Epidermal melanocyte (primary cell): ENCODE measurements around the gene SP110.
"Not testable (repeated sequence)": the region's sequence is repeated elsewhere in the genome, so short reads cannot be mapped to it uniquely, and the experiment has no call there.

Source experiments
- DNase-seq: peaks from one replicate; pipeline ENCODE4 v3.0.0; 2011; ENCODE audit warnings: low spot score; ENCODE audit not compliant: insufficient read length

Gene SP110

DNA sequence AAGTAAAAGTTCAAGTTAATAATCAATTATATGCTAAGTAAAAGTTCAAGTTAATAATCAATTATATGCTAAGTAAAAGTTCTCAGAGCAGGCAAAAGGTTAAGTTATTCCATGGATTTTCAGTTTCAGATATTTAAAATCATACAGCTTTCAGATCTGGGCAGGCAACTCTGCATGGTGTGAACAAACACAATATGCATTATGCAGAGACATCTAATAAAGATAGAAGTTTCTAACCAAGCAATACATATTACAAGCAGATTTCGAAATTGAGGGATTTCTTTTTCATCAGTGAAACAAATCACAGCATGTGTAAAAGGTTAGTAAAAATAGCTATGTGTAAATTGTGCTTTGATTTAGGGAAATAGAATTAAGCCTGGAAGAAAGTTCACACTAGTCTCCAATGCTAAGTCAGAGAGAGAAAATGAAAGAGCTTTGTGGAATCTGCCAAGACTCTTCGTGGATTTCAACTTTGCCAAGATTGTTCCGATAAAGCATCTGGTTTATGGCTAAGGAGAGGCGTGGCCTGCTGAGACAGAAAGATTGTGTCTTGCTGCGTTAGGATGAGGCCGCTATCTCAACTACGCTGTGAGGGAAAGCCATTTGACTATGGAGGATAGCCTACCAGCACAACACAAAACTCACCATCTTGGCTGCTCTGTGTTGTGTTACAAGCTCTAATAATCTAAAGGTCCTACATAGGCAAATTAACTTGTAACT lies 91.0 kb downstream of the SP110 start:
- DNase-seq = no peak

DNA sequence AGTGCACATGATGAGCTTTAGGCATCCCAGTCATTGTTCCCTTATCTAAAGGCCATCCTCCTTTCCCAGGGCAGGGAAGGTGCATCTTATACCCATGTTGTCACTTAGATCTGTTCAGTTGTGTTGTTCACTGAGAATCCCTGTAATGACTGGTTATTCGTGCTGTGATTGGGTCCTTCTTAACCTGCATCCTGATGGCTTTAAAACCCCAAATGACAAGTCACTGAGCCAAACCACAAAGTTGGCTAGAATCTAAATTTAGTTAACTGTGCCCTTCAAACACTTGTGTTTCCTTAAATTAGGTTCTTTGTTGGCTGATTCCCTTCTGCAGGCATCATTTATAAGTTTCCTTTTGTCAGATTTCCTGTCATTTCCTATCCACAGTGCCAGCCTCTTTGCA lies 92.6 kb downstream of the SP110 start:
- no peak for DNase-seq

DNA sequence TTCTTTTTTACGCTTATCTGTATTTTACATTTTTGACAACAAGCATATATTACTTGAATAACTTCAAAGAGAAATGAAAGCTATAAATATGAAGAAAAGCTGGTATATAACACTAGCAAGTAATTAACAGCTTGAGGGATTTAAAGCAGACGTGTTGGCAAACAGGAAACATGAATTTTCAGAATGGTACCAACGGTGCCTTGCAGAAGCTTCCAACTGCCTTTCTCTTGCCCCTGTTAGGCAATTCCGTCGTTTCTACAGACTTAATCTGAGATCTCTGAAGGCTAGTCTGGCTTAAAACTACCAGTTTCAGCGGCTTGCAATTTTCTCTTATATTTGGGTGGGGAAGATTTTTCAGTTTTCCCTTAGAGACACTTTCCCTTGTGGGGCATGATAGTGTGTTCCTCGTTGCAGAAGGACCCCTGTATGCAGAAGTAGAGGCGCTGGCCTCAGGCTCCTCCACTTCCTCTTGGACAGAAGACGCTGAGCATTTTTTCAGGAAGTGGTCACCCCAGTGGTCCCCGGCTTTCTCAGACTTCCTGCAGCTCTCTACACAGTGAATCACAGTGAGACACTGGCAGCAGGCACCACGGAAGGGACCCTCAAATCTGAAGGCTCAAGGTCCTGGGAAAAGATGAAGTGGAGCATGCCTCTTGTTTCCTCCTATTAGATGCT lies 94.9 kb downstream of the SP110 start:
- no peak for DNase-seq

DNA sequence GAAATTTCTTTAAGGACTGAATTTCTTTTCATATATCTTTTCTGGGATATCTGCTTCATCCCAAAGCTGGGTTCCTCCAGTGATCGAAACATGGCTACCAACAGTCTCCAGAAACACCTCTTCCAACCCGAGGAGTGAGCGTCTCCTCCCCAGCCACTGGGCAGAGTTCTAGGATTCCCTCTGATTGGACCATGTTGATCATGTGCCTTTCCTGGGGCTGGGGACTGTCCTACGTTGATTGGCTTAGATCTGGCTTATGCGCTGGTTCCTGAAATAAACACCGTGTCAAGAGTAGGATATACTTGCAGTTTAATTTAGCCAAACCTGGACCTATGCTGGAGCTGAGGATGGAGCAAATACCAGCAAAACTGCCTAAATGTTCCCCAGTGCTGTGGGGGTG lies 95.5 kb downstream of the SP110 start:
- DNase-seq = no peak

DNA sequence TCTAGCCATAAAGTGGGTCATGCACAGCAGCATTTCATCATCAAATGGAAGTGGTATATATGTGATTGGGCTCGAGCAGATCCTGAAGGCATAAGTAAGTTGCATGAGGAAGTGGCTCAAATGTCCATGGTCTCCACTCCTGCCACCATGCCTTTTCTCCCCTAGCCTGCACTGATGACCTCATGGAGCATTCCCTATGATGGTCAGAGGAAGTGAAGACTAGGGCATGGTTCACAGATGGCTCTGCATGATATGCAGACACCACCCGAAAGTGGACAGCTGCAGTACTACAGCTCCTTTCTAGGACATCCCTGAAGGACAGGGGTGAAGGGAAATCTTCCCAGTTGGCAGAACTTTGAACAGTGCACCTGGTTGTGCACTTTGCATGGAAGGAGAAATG lies 99.4 kb downstream of the SP110 start:
- not testable (repeated sequence) for DNase-seq

DNA sequence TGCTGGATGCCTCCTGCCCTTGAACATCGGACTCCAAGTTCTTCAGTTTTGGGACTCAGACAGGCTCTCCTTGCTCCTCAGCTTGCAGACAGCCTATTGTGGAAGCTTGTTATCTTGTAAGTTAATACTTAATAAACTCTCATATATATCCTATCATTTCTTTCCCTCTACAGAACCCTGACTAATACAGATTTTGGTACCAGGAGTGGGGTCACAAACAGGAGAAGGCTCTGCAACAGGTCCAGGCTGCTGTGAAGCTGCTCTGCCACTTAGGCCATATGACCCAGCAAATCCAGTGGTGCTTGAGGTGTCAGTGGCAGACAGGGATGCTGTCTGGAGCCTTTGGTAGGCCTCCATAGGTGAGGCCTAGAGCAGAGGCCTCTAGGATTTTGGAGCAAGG lies 100.0 kb downstream of the SP110 start:
- not testable (repeated sequence) for DNase-seq
